Thoracic aorta (tissue), 2 donors: Measurements from ENCODE around the gene ZNF282. TPM values are rescaled to one million over a fixed set of nuclear protein-coding genes. Genes with fewer than 3 reads are reported as not detected.
"Not testable (repeated sequence)": the region's sequence is repeated elsewhere in the genome, so short reads cannot be mapped to it uniquely, and the experiment has no call there.

Source experiments
- ATAC-seq: fragments of 150-250 bp; one replicate; pipeline ENCODE4 v1.8.0; 2017; ENCODE audit warnings: low read depth; ENCODE audit not compliant: insufficient number of reproducible peaks, low FRiP score
- DNase-seq: peaks from one replicate; pipeline ENCODE4 v3.0.0-alpha.2; 2020; ENCODE audit warnings: low spot score
- H3K27ac ChIP-seq, 2 donors: fragments of 200-600 bp; sonication (generic); 1 replicate in 1 of 2; 2 replicates in 1 of 2; pipeline ENCODE4 v1.5.1; 2016; ENCODE audit warnings: mild to moderate bottlenecking in 2 of 2, moderate library complexity in 2 of 2
- H3K27me3 ChIP-seq: fragments of 200-600 bp; sonication (generic); replicated peaks from 2 replicates; pipeline ENCODE4 v1.6.0; 2016; ENCODE audit warnings: mild to moderate bottlenecking; ENCODE audit not compliant: insufficient read depth
- H3K36me3 ChIP-seq: fragments of 200-600 bp; sonication (generic); one replicate; pipeline ENCODE4 v1.5.1; 2016
- H3K4me1 ChIP-seq, 2 donors: fragments of 200-600 bp; sonication (generic); 1 replicate in 1 of 2; 2 replicates in 1 of 2; pipeline versions ENCODE4 v1.5.1 to v1.6.0; 2016; ENCODE audit warnings: low read depth in 2 of 2, mild to moderate bottlenecking in 1 of 2; ENCODE audit not compliant: control insufficient read depth in 1 of 2
- H3K4me3 ChIP-seq: fragments of 200-600 bp; sonication (generic); 2 replicates; pipeline ENCODE4 v1.5.1; 2016; ENCODE audit warnings: mild to moderate bottlenecking
- H3K9me3 ChIP-seq: fragments of 200-600 bp; sonication (generic); 2 replicates; pipeline ENCODE4 v1.5.1; 2016
- total RNA-seq, 2 donors: library from RNA; depleted of rRNA; stranded (reverse); fragments of >200 nt; gene quantifications; one replicate each; pipeline versions ENCODE4 v1.1.0 to v1.2.3, GENCODE V29; 2016
- TF ChIP-seq, protein P1 (sequence below): fragments of 200-600 bp; sonication (generic); IDR thresholded peaks from one replicate; pipeline ENCODE4 v1.5.1; 2019; ENCODE audit warnings: antibody characterized with exemption

ZNF282 gene
- total RNA-seq, 2 donors from 2014 or later = 11.1 to 20.7 TPM

DNA sequence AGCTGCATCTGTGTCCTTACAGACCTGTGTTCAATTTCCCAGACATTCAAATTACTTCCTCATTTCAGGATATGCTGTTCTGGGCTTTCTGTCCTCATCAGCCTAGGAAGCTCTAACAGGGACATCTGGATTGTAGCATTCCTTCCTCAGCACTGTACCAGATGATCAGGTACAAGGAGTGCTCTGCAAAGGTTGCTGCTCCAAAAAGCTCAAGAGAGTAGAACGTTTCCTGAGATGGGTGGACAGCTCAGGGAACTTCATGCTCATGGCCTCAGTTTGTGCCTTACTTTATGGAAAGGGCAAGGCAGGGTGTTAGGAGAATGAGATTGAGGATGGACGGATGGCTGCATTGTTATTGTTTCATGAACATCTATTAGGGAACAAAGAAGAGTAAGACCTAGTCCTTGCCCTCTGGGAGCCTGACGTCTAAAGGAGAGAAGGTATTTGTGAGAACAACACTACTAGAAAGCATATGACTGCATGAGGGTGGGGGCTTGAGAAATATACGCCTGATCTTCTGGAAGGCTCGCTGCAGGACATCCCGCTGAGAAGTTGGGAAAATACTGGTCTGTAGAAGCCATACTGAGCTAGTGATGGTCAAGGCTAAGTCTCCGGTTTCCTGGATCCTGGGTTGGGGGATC, 33.6 kb downstream of the ZNF282 start:
- DNase-seq (no peak), ATAC-seq (no peak)
- Histone ChIP-seq H3K4me3 (no peak overlapping the region), H3K4me1 (no peaks in the 10 kb centered on the region), H3K36me3 (peaks cover 12% of the 10 kb centered on the region), H3K27me3 (no peaks in the 10 kb centered on the region), H3K9me3 (no peaks in the 10 kb centered on the region), H3K27ac (no peak overlapping the region)
- TF ChIP-seq, protein P1, sequence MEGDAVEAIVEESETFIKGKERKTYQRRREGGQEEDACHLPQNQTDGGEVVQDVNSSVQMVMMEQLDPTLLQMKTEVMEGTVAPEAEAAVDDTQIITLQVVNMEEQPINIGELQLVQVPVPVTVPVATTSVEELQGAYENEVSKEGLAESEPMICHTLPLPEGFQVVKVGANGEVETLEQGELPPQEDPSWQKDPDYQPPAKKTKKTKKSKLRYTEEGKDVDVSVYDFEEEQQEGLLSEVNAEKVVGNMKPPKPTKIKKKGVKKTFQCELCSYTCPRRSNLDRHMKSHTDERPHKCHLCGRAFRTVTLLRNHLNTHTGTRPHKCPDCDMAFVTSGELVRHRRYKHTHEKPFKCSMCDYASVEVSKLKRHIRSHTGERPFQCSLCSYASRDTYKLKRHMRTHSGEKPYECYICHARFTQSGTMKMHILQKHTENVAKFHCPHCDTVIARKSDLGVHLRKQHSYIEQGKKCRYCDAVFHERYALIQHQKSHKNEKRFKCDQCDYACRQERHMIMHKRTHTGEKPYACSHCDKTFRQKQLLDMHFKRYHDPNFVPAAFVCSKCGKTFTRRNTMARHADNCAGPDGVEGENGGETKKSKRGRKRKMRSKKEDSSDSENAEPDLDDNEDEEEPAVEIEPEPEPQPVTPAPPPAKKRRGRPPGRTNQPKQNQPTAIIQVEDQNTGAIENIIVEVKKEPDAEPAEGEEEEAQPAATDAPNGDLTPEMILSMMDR = no peak

- no peak for ATAC-seq
- no peaks in the 10 kb centered on the region for H3K4me1 ChIP-seq
- no peak overlapping the region for H3K4me3 ChIP-seq
- no peak for DNase-seq
- TF ChIP-seq, protein P1 = no peak
- no peaks in the 10 kb centered on the region for H3K27me3 ChIP-seq
- no peak overlapping the region for H3K27ac ChIP-seq
- no peaks in the 10 kb centered on the region for H3K9me3 ChIP-seq
- peaks cover 11% of the 10 kb centered on the region for H3K36me3 ChIP-seq
Measured at GRCh38 chr7:149229526-149229925, 34.2 kb downstream of the ZNF282 start.

DNA sequence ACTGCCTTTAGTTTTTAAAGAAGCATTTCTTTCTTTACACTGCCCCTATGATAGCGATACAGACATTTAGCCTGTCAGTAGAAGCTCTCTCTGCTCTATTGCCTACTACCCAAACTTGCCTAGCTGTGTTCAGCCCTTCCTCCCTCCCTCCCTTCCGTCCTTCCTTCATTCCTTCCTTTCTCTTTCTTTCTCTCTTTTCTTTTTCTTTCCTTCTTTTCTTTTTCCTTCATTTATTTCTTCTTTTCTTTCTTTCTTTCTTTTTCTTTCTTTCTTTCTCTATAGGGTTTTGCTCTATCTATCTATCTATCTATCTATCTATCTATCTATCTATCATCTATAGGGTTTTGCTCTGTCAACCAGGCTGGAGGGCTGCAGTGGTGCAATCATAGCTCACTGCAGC, 37.0 kb downstream of the ZNF282 start:
- Histone ChIP-seq H3K27ac (no peak overlapping the region), H3K36me3 (no peaks in the 10 kb centered on the region), H3K9me3 (no peaks in the 10 kb centered on the region), H3K4me3 (no peak overlapping the region), H3K4me1 (no peaks in the 10 kb centered on the region), H3K27me3 (no peaks in the 10 kb centered on the region)
- TF ChIP-seq, protein P1 = no peak
- ATAC-seq = no peak
- no peak for DNase-seq

DNA sequence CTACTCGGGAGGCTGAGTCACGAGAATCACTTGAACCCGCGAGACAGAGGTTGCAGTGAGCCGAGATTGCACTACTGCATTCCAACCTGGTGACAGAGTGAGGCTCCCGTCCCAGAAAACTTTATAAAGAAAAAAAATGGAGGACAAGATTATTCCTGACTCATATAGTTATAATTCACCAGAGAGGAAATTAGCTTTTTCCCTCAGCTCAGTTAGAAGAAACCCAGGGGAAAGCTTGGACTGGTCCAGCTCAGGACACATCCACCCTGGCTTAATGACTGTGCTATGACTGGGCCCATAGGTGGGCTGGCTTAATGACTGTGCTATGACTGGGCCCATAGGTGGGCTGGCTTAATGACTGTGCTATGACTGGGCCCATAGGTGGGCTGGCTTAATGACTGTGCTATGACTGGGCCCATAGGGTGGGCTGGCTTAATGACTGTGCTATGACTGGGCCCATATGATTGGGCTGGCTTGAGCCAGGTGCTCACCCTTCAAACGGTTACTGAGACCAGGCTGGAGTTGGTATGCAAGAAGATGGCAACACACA, 38.4 kb downstream of the ZNF282 start:
- not testable (repeated sequence) for H3K36me3 ChIP-seq, H3K9me3 ChIP-seq, H3K27ac ChIP-seq, H3K27me3 ChIP-seq, ATAC-seq, H3K4me1 ChIP-seq, DNase-seq, H3K4me3 ChIP-seq

GRCh38 chr7:149237502-149237901, 42.2 kb downstream of the ZNF282 start:
- Histone ChIP-seq H3K4me3 (no peak overlapping the region), H3K9me3 (no peaks in the 10 kb centered on the region), H3K4me1 (peaks cover 11 to 23% of the 10 kb centered on the region in 2 donors), H3K36me3 (no peaks in the 10 kb centered on the region), H3K27ac (no peak overlapping the region), H3K27me3 (no peaks in the 10 kb centered on the region)
- ATAC-seq = no peak
- no peak for DNase-seq
- TF ChIP-seq, protein P1 = no peak

DNA sequence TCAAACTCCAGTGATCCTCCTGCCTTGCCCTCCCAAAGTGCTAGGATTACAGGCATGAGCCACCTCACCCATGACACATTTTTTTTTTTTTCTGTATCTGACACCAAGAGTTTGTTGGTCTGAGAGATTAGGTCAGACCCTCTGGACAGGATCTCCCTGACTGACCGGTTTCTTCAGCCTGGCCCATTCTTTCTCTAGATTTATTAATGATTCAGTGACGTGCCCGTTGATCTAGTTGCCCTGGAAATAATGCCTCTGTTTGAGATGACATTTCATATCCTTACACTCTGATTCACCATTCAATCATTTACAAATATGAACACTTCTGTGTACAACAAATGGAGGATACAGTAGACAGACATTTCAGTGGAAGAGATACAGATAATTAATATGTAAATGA, 42.7 kb downstream of the ZNF282 start:
- H3K4me3 ChIP-seq = no peak overlapping the region
- DNase-seq (no peak), ATAC-seq (no peak)
- H3K36me3 ChIP-seq = no peaks in the 10 kb centered on the region
- no peaks in the 10 kb centered on the region for H3K27me3 ChIP-seq
- no peak overlapping the region for H3K27ac ChIP-seq
- TF ChIP-seq, protein P1 = no peak
- H3K9me3 ChIP-seq = no peaks in the 10 kb centered on the region
- H3K4me1 ChIP-seq = peaks cover 11 to 23% of the 10 kb centered on the region in 2 donors
